ENCODE results near the gene PPP1R13L. TPM values are rescaled to one million over a fixed set of nuclear protein-coding genes. Genes with fewer than 3 reads are reported as not detected.
"Not testable (repeated sequence)": the region's sequence is repeated elsewhere in the genome, so short reads cannot be mapped to it uniquely, and the experiment has no call there.

PPP1R13L gene
- total RNA-seq, 1 experiment from 2014 or later, result 36.4 TPM

- Histone ChIP-seq H3K9ac (ENCODE audit: low read length) (no peak overlapping the region), H3K9me3 (ENCODE audit: low read length) (no peaks in the 10 kb centered on the region), H3K4me3 (ENCODE audit: low read length) (no peak overlapping the region), H2AFZ (ENCODE audit: low read length) (no peak overlapping the region), H3K36me3 (ENCODE audit: low read depth, low read length) (peaks cover 2% of the 10 kb centered on the region; the same call in 1 of the 2 replicates), H3K4me1 (ENCODE audit: insufficient read depth, low read length) (no peaks in the 10 kb centered on the region), H3K27me3 (ENCODE audit: low read length) (no peaks in the 10 kb centered on the region), H3K27ac (ENCODE audit: low read length) (no peak overlapping the region), H3K9me2 (replicated peaks; ENCODE audit: low read length) (no peaks in the 10 kb centered on the region), H3K79me2 (ENCODE audit: low read length) (peaks cover 10% of the 10 kb centered on the region), H3F3A (ENCODE audit: low read length, unreplicated experiment) (no peaks in the 10 kb centered on the region), H3K4me2 (ENCODE audit: low read length) (no peak overlapping the region), H4K20me1 (ENCODE audit: low read length) (no peaks in the 10 kb centered on the region)
- CTCF ChIA-PET, result no interaction called here
- POLR2A ChIA-PET (ENCODE audit: unreplicated experiment), result no interaction called here
- DNase-seq (no peak), ATAC-seq (no peak)
- intact Hi-C loops (cut with micrococcal nuclease), result no loop called here
- no peak for TF ChIP-seq EZH2phosphoT487 (IDR thresholded peaks at IDR 0.05; ENCODE audit: borderline replicate concordance, low read length)
- TF ChIP-seq EZH2 (IDR thresholded peaks at IDR 0.05; ENCODE audit: low read length, unreplicated experiment), result no peak
- no peak for TF ChIP-seq CTCF (conservative IDR thresholded peaks at IDR 0.05; ENCODE audit: low read depth, low read length)
- no TSS peak for BruUV-seq (replicated peaks)
Measured at GRCh38 chr19:45413497-45413896, 8.6 kb upstream of the PPP1R13L start.

GRCh38 chr19:45410330-45410729 lies 5.5 kb upstream of the PPP1R13L start:
- DNase-seq; H3K4me1 ChIP-seq (ENCODE audit: insufficient read depth, low read length); H2AFZ ChIP-seq (ENCODE audit: low read length); CTCF ChIA-PET; H3K9me2 ChIP-seq (replicated peaks; ENCODE audit: low read length); ATAC-seq; H3K9me3 ChIP-seq (ENCODE audit: low read length); BruUV-seq (replicated peaks); H3K9ac ChIP-seq (ENCODE audit: low read length); POLR2A ChIA-PET (ENCODE audit: unreplicated experiment); H3K4me2 ChIP-seq (ENCODE audit: low read length); H3K4me3 ChIP-seq (ENCODE audit: low read length); H4K20me1 ChIP-seq (ENCODE audit: low read length); H3K27me3 ChIP-seq (ENCODE audit: low read length); intact Hi-C loops (cut with micrococcal nuclease); H3F3A ChIP-seq (ENCODE audit: low read length, unreplicated experiment); H3K36me3 ChIP-seq (ENCODE audit: low read depth, low read length); H3K27ac ChIP-seq (ENCODE audit: low read length): not testable (repeated sequence)
- H3K79me2 ChIP-seq (ENCODE audit: low read length), result peaks cover 31% of the 10 kb centered on the region

GRCh38 chr19:45409557-45409920 lies 4.7 kb upstream of the PPP1R13L start:
- no TSS peak for BruUV-seq (replicated peaks)
- no peak overlapping the region for H3K4me3 ChIP-seq (ENCODE audit: low read length)
- POLR2A ChIA-PET (ENCODE audit: unreplicated experiment), result no interaction called here

More at GRCh38 chr19:45409557-45409920, 4.7 kb upstream of the PPP1R13L start:
- no peak overlapping the region for H3K27ac ChIP-seq (ENCODE audit: low read length)
- no peaks in the 10 kb centered on the region for H4K20me1 ChIP-seq (ENCODE audit: low read length)
- no peak overlapping the region for H3K9ac ChIP-seq (ENCODE audit: low read length)
- DNase-seq, result no peak
- TF ChIP-seq EZH2phosphoT487 (IDR thresholded peaks at IDR 0.05; ENCODE audit: borderline replicate concordance, low read length) (no peak), EZH2 (IDR thresholded peaks at IDR 0.05; ENCODE audit: low read length, unreplicated experiment) (no peak), CTCF (conservative IDR thresholded peaks at IDR 0.05; ENCODE audit: low read depth, low read length) (no peak)
- no peaks in the 10 kb centered on the region for H3K27me3 ChIP-seq (ENCODE audit: low read length)
- CTCF ChIA-PET, result no interaction called here
- no peak overlapping the region for H3K4me2 ChIP-seq (ENCODE audit: low read length)
- ATAC-seq, result no peak
- peaks cover 8% of the 10 kb centered on the region; the same call in 1 of the 2 replicates for H3K4me1 ChIP-seq (ENCODE audit: insufficient read depth, low read length)
- H3K9me3 ChIP-seq (ENCODE audit: low read length), result no peaks in the 10 kb centered on the region
- H2AFZ ChIP-seq (ENCODE audit: low read length), result no peak overlapping the region
- H3K79me2 ChIP-seq (ENCODE audit: low read length), result peaks cover 34% of the 10 kb centered on the region
- intact Hi-C loops (cut with micrococcal nuclease), result no loop called here
- no peaks in the 10 kb centered on the region for H3K9me2 ChIP-seq (replicated peaks; ENCODE audit: low read length)
- H3K36me3 ChIP-seq (ENCODE audit: low read depth, low read length), result peaks cover 6% of the 10 kb centered on the region; the same call in 1 of the 2 replicates
- no peaks in the 10 kb centered on the region for H3F3A ChIP-seq (ENCODE audit: low read length, unreplicated experiment)
